K562 (cell line): ENCODE measurements around the gene PDCD1. TPM values are rescaled to one million over a fixed set of nuclear protein-coding genes. Genes with fewer than 3 reads are reported as not detected.
A peak's percentile ranks its signal among the peaks of the same experiment; 100 is the strongest.

ENCODE experiments used
- ATAC-seq: fragments of 200-7000 bp; cut with Tn5 transposase; 3 replicates; pipeline ENCODE4 v1.9.1; 2020; ENCODE audit warnings: moderate library complexity
- BruUV-seq: library from RNA; stranded (reverse); fragments of 400-500 nt; replicated peaks from 2 replicates; lab custom pipeline; 2021; lab: Mats Ljungman, UMichigan
- CTCF ChIA-PET: fragments of 300-600 bp; formaldehyde crosslinking; extraction: SDS; loops from one replicate; lab custom pipeline; 2021; ENCODE audit warnings: low intra/inter-chr PET ratio; lab: Yijun Ruan, JAX
- POLR2A ChIA-PET: fragments of 300-600, 350-650 bp; sonication (Branson Sonifier 250); formaldehyde crosslinking; extraction: SDS; loops from one replicate; lab custom pipeline; 2021; ENCODE audit warnings: antibody characterized with exemption, inconsistent platforms; lab: Yijun Ruan, JAX
- DNase-seq, 4 experiments: peaks; one replicate each; pipeline versions ENCODE4 v3.0.0 to v3.0.0-alpha.2; 2011 to 2018; ENCODE audit warnings: low spot score in 3 of 4, mixed read lengths in 3 of 4; ENCODE audit errors: extremely low read depth in 1 of 4
- FAIRE-seq: peaks from 2 replicates; lab custom pipeline; 2011; peaks lifted over from hg19 to GRCh38; lab: Jason Lieb, UNC
- H2AFZ ChIP-seq: 2 replicates; pipeline ENCODE4 v1.6.0; 2011; ENCODE audit warnings: low read depth, low read length, control low read depth, inconsistent platforms
- H3K27ac ChIP-seq: fragments of 200-600 bp; 3 replicates; pipeline ENCODE4 v1.8.0; 2011; ENCODE audit warnings: low read depth, mild to moderate bottlenecking, control low read depth, inconsistent platforms, low read length, moderate library complexity, mixed read lengths; ENCODE audit errors: extremely low read depth
- H3K27me3 ChIP-seq, 2 experiments: fragments of 300-600 bp in 1 of 2; 2 replicates in 1 of 2; 3 replicates in 1 of 2; pipeline versions ENCODE4 v1.6.0 to v1.8.0; 2011; ENCODE audit warnings: inconsistent platforms in 2 of 2, low read length in 2 of 2, mild to moderate bottlenecking in 1 of 2, mixed read lengths in 1 of 2, moderate library complexity in 1 of 2; ENCODE audit not compliant: control insufficient read depth in 2 of 2, insufficient read depth in 2 of 2
- H3K36me3 ChIP-seq: fragments of 300-600 bp; 3 replicates; pipeline ENCODE4 v1.8.0; 2011; ENCODE audit warnings: mild to moderate bottlenecking, low read length, inconsistent platforms; ENCODE audit not compliant: control insufficient read depth, insufficient read depth
- H3K4me1 ChIP-seq, 2 experiments: fragments of 200-600 bp in 1 of 2; replicated peaks in 1 of 2; 2 replicates in 1 of 2; 3 replicates in 1 of 2; pipeline versions ENCODE4 v1.5.1 to v1.8.0; 2011; ENCODE audit warnings: inconsistent platforms in 2 of 2, low read length in 2 of 2, mild to moderate bottlenecking in 1 of 2, mixed read lengths in 1 of 2, moderate library complexity in 1 of 2; ENCODE audit not compliant: control insufficient read depth in 2 of 2, insufficient read depth in 2 of 2
- H3K4me2 ChIP-seq: 2 replicates; pipeline ENCODE4 v1.6.1; 2011; ENCODE audit warnings: low read length, control low read depth, inconsistent platforms, mixed read lengths; ENCODE audit not compliant: insufficient read depth
- H3K4me3 ChIP-seq: fragments of 200-600 bp; sonication (generic), shearing (Covaris generic); 2 replicates; pipeline ENCODE4 v1.5.1; 2016; ENCODE audit warnings: control low read depth, inconsistent platforms
- H3K79me2 ChIP-seq: fragments of 200-600 bp; 3 replicates; pipeline ENCODE4 v1.8.0; 2011; ENCODE audit warnings: low read length, inconsistent platforms; ENCODE audit not compliant: control insufficient read depth, insufficient read depth
- H3K9ac ChIP-seq, 2 experiments: 2 replicates each; pipeline versions ENCODE4 v1.6.0 to v1.6.1; 2011; ENCODE audit warnings: low read depth in 2 of 2, low read length in 2 of 2, control low read depth in 1 of 2, inconsistent platforms in 1 of 2, mild to moderate bottlenecking in 1 of 2, mixed read lengths in 1 of 2; ENCODE audit not compliant: insufficient read depth in 1 of 2
- H3K9me1 ChIP-seq: one replicate; pipeline ENCODE4 v1.6.0; 2011; ENCODE audit warnings: inconsistent platforms, mild to moderate bottlenecking, low read length, moderate library complexity; ENCODE audit not compliant: control insufficient read depth, insufficient read depth
- H3K9me3 ChIP-seq: replicated peaks from 2 replicates; pipeline ENCODE4 v1.5.1; 2011; ENCODE audit warnings: low read depth, low read length, inconsistent platforms; ENCODE audit not compliant: control insufficient read depth, insufficient read depth
- H4K20me1 ChIP-seq: replicated peaks from 2 replicates; pipeline ENCODE4 v1.6.1; 2011; ENCODE audit warnings: low read length, inconsistent platforms, mixed read lengths; ENCODE audit not compliant: control insufficient read depth, insufficient read depth
- ARID3B ChIP-seq: fragments of 250-450 bp; sonication (Bioruptor Pico); IDR thresholded peaks from 2 replicates; pipeline ENCODE4 v1.4.0; 2020; ENCODE audit warnings: borderline replicate concordance
- CBFA2T2 ChIP-seq: fragments of 450-650 bp; conservative IDR thresholded peaks from 2 replicates; pipeline ENCODE4 v1.6.1; 2017; ENCODE audit warnings: mild to moderate bottlenecking
- CBX3 ChIP-seq, 2 experiments: IDR thresholded peaks; 1 replicate in 1 of 2; 2 replicates in 1 of 2; pipeline ENCODE4 v1.6.1; 2012; ENCODE audit warnings: inconsistent platforms in 2 of 2, low read length in 2 of 2, borderline replicate concordance in 1 of 2, control low read depth in 1 of 2
- EP300 ChIP-seq: IDR thresholded peaks from 2 replicates; pipeline ENCODE4 v1.6.1; 2012; ENCODE audit warnings: low read length, improper control_type of control experiment
- MYBL2 ChIP-seq, 2 experiments: fragments of 450-650 bp in 1 of 2; sonication (generic) in 1 of 2; formaldehyde crosslinking in 1 of 2; IDR thresholded peaks; 2 replicates each; pipeline versions ENCODE4 v1.6.1 to v1.8.1; 2017 to 2022; ENCODE audit warnings: borderline replicate concordance in 1 of 2, inconsistent platforms in 1 of 2, low read depth in 1 of 2, mild to moderate bottlenecking in 1 of 2, missing genetic modification reagents in 1 of 2, moderate library complexity in 1 of 2
- TAF15 ChIP-seq: fragments of 200-400 bp; formaldehyde crosslinking; IDR thresholded peaks from 2 replicates; pipeline ENCODE4 v1.6.1; 2017; ENCODE audit warnings: mild to moderate bottlenecking, low read depth, low read length, moderate library complexity
- TRIM28 ChIP-seq: fragments of 450-650 bp; IDR thresholded peaks from 2 replicates; pipeline ENCODE4 v1.6.1; 2017
- ZC3H11A ChIP-seq: IDR thresholded peaks from 2 replicates; pipeline ENCODE4 v1.6.1; 2012; ENCODE audit warnings: low read depth, low read length, improper control_type of control experiment
- ZFP1 ChIP-seq: fragments of 450-650 bp; formaldehyde crosslinking; IDR thresholded peaks from 2 replicates; pipeline ENCODE4 v1.4.0; 2020; ENCODE audit warnings: mild to moderate bottlenecking, mixed read lengths
- ZNF140 ChIP-seq: fragments of 250-450 bp; sonication (Bioruptor Pico); IDR thresholded peaks from 2 replicates; pipeline ENCODE4 v1.8.0; 2021; ENCODE audit warnings: moderate library complexity, mild to moderate bottlenecking, inconsistent platforms
- ZNF280A ChIP-seq: fragments of 450-650 bp; IDR thresholded peaks from 2 replicates; pipeline ENCODE4 v1.6.1; 2018; ENCODE audit warnings: mild to moderate bottlenecking, low read depth; ENCODE audit not compliant: partially characterized antibody
- ZNF431 ChIP-seq: sonication (generic); formaldehyde crosslinking; IDR thresholded peaks from 2 replicates; pipeline ENCODE4 v1.8.0; 2022; ENCODE audit warnings: mild to moderate bottlenecking, missing genetic modification reagents
- WGBS: fragments of 100-300 bp; shearing (Covaris generic); methylation state at CpG from one replicate; pipeline ENCODE4 v1.1.6; 2016; ENCODE audit warnings: low coverage, mixed read lengths; ENCODE audit not compliant: insufficient coverage; ENCODE audit errors: missing lambda C conversion rate; 5-methylcytosine and 5-hydroxymethylcytosine counted together
- in situ Hi-C: fragments of 300-500 bp; cut with MboI; formaldehyde crosslinking; loops from 4 replicates; pipeline ENCODE4 v1.15.0; 2018; ENCODE audit warnings: inconsistent platforms, mixed read lengths
- intact Hi-C: fragments of 100-400 bp; cut with micrococcal nuclease; formaldehyde crosslinking; loops from 2 replicates; pipeline ENCODE4 v1.14.2; 2022
- polyA plus RNA-seq, 8 experiments: library from polyadenylated mRNA; depleted of rRNA in 4 of 8; stranded (reverse) in 5 of 8; unstranded in 3 of 8; fragments of >200 nt; fragmentation: Nextera tagmentation in 2 of 8; fragmentation: Illumina TruSeq in 1 of 8; extraction: Ambion mirVana in 2 of 8; extraction: Trizol in 1 of 8; gene quantifications; 2 replicates each; pipeline versions ENCODE4 v1.2.1 to v1.2.3, GENCODE V29; 2011 to 2014; ENCODE audit warnings: inconsistent platforms in 1 of 8, missing spikeins in 1 of 8
- total RNA-seq, 7 experiments: library from RNA; depleted of rRNA in 6 of 7; stranded (reverse); fragments of >200 nt in 6 of 7; fragmentation: Illumina TruSeq in 2 of 7; extraction: Trizol in 2 of 7; gene quantifications; 2 replicates each; pipeline versions ENCODE4 v1.2.1 to v1.2.3, GENCODE V29; 2011 to 2021; ENCODE audit warnings: low replicate concordance in 1 of 7

Gene PDCD1
- total and polyA plus RNA-seq, 9 of the 15 experiments (the other 6 are each of a cell fraction or from before 2014, with no cell fraction given): 0.15 to 2.5 (median 1.0) TPM; not detected in 2

GRCh38 chr2:241827394-241827793 is 31.3 kb downstream of the PDCD1 start:
- WGBS: 4% methylated on average over 2 of the region's 2 CpGs
- H3K9me3 ChIP-seq: peaks cover 8% of the 10 kb centered on the region; the same call in 1 of the 2 replicates
- TF ChIP-seq ZNF431 (CRISPR knock-in tag): no peak
- TF ChIP-seq TAF15: no peak
- no peak for TF ChIP-seq CBFA2T2
- TF ChIP-seq ARID3B (CRISPR knock-in tag): no peak
- TF ChIP-seq ZC3H11A: no peak
- no peak for TF ChIP-seq ZNF140 (CRISPR knock-in tag)
- TF ChIP-seq EP300: no peak
- TF ChIP-seq TRIM28: peak; percentile 85
- TF ChIP-seq ZFP1 (CRISPR knock-in tag): peak; percentile 75; the same call in 1 of the 2 replicates
- TF ChIP-seq MYBL2 (IDR thresholded peaks at IDR 0.05; ENCODE audit: low read depth): no peak
- no peak for TF ChIP-seq MYBL2 (CRISPR knock-in tag; IDR thresholded peaks at IDR 0.05; ENCODE audit: borderline replicate concordance)
- peak; percentile 59 for TF ChIP-seq ZNF280A
- peak in 1 of 2 experiments; percentile 93; a peak in 2 of 3 replicates for TF ChIP-seq CBX3 (IDR thresholded peaks at IDR 0.05; ENCODE audit: borderline replicate concordance in 1 of 2, low read length in 2 of 2)
- TF ChIP-seq, all 486 proteins: peak for 4
- CTCF ChIA-PET: no interaction called here
- DNase-seq: no peak
- Histone ChIP-seq H2AFZ (no peak overlapping the region), H3K4me3 (no peak overlapping the region), H3K9me1 (no peaks in the 10 kb centered on the region), H3K79me2 (no peaks in the 10 kb centered on the region), H3K27me3 (no peaks in the 10 kb centered on the region), H4K20me1 (no peaks in the 10 kb centered on the region), H3K27ac (no peak overlapping the region), H3K9ac (no peak overlapping the region), H3K36me3 (no peaks in the 10 kb centered on the region), H3K4me1 (peaks cover 8 to 10% of the 10 kb centered on the region in 2 experiments; a peak in 4 of 5 replicates), H3K4me2 (no peak overlapping the region)
- POLR2A ChIA-PET: no interaction called here
- no peak for ATAC-seq
- no peak for FAIRE-seq
- BruUV-seq: no TSS peak
- intact Hi-C loops: no loop called here
- in situ Hi-C loops: no loop called here
